Keratinocyte (primary cell): Measurements from ENCODE around the gene RNF121. TPM values are rescaled to one million over a fixed set of nuclear protein-coding genes. Genes with fewer than 3 reads are reported as not detected.
"Not testable (repeated sequence)": the region's sequence is repeated elsewhere in the genome, so short reads cannot be mapped to it uniquely, and the experiment has no call there.

Experiments used
- DNase-seq: peaks from one replicate; pipeline ENCODE4 v3.0.0-alpha.2; 2011; ENCODE audit warnings: low read depth, missing footprints, low spot score
- FAIRE-seq: peaks from 2 replicates; lab custom pipeline; 2011; peaks lifted over from hg19 to GRCh38; lab: Jason Lieb, UNC
- H2AFZ ChIP-seq: 2 replicates; pipeline ENCODE4 v1.6.0; 2012; ENCODE audit warnings: low read length, control low read depth, inconsistent platforms; ENCODE audit not compliant: control insufficient read depth
- H3K27ac ChIP-seq: 2 replicates; pipeline ENCODE4 v1.5.1; 2011; ENCODE audit warnings: low read length; ENCODE audit not compliant: control insufficient read depth, insufficient read depth
- H3K27me3 ChIP-seq: 3 replicates; pipeline ENCODE4 v1.6.0; 2011; ENCODE audit warnings: low read length; ENCODE audit not compliant: control insufficient read depth, insufficient read depth; ENCODE audit errors: extremely low read depth
- H3K36me3 ChIP-seq, 2 experiments: 2 replicates in 1 of 2; 3 replicates in 1 of 2; pipeline ENCODE4 v1.5.1; 2011; ENCODE audit warnings: low read length in 2 of 2, mild to moderate bottlenecking in 1 of 2; ENCODE audit not compliant: control insufficient read depth in 2 of 2, insufficient read depth in 2 of 2; ENCODE audit errors: extremely low read depth in 1 of 2
- H3K4me1 ChIP-seq: 3 replicates; pipeline ENCODE4 v1.5.1; 2011; ENCODE audit warnings: low read length; ENCODE audit not compliant: control insufficient read depth, insufficient read depth; ENCODE audit errors: extremely low read depth
- H3K4me2 ChIP-seq: 3 replicates; pipeline ENCODE4 v1.6.0; 2011; ENCODE audit warnings: low read depth, low read length; ENCODE audit not compliant: control insufficient read depth, insufficient read depth; ENCODE audit errors: extremely low read depth
- H3K4me3 ChIP-seq, 3 experiments: fragments of 200-600 bp in 1 of 3; sonication (generic) in 1 of 3; 2 replicates in 2 of 3; 3 replicates in 1 of 3; pipeline ENCODE4 v1.5.1; 2011 to 2016; ENCODE audit warnings: low read length in 3 of 3, mild to moderate bottlenecking in 3 of 3, control low read depth in 2 of 3, inconsistent platforms in 1 of 3, low read depth in 1 of 3, mixed read lengths in 1 of 3, mixed run types in 1 of 3, moderate library complexity in 1 of 3; ENCODE audit not compliant: control insufficient read depth in 2 of 3, insufficient read depth in 2 of 3; ENCODE audit errors: extremely low read depth in 1 of 3
- H3K79me2 ChIP-seq: 2 replicates; pipeline ENCODE4 v1.6.0; 2012; ENCODE audit warnings: low read length; ENCODE audit not compliant: control insufficient read depth, insufficient read depth
- H3K9ac ChIP-seq: 3 replicates; pipeline ENCODE4 v1.6.0; 2011; ENCODE audit warnings: low read length; ENCODE audit not compliant: control insufficient read depth, insufficient read depth; ENCODE audit errors: extremely low read depth
- H3K9me1 ChIP-seq: 3 replicates; pipeline ENCODE4 v1.6.0; 2011; ENCODE audit warnings: low read length; ENCODE audit not compliant: control insufficient read depth, insufficient read depth; ENCODE audit errors: extremely low read depth
- H3K9me3 ChIP-seq: 2 replicates; pipeline ENCODE4 v1.5.1; 2012; ENCODE audit warnings: low read depth, low read length; ENCODE audit not compliant: control insufficient read depth
- H4K20me1 ChIP-seq: 3 replicates; pipeline ENCODE4 v1.6.0; 2011; ENCODE audit warnings: low read length; ENCODE audit not compliant: control insufficient read depth, insufficient read depth; ENCODE audit errors: extremely low read depth
- EZH2 ChIP-seq: IDR thresholded peaks from one replicate; pipeline ENCODE4 v1.6.1; 2012; ENCODE audit warnings: inconsistent platforms, mild to moderate bottlenecking, low read length, moderate library complexity
- dilution Hi-C: fragments of 300-500 bp; cut with MboI; formaldehyde crosslinking; loops from one replicate; pipeline ENCODE4 v1.7.0; 2020; ENCODE audit warnings: low sequenced_read_pairs; ENCODE audit not compliant: extremely low pct_ligation_motif_present
- polyA minus RNA-seq, 3 experiments: library from RNA; depleted of rRNA, polyadenylated mRNA; stranded (reverse); fragments of >200 nt; gene quantifications; 1 replicate in 1 of 3; 2 replicates in 1 of 3; 3 replicates in 1 of 3; pipeline ENCODE4 v1.2.3, GENCODE V29; 2011
- polyA plus RNA-seq, 5 experiments: library from polyadenylated mRNA; depleted of rRNA in 3 of 5; stranded (reverse) in 3 of 5; stranded (forward) in 1 of 5; unstranded in 1 of 5; fragments of >200 nt; gene quantifications; 1 replicate in 1 of 5; 2 replicates in 3 of 5; 3 replicates in 1 of 5; pipeline versions ENCODE4 v1.2.1 to v1.2.3, GENCODE V29; 2011 to 2012; ENCODE audit warnings: missing spikeins in 2 of 5, low read depth in 1 of 5, low replicate concordance in 1 of 5
- TF ChIP-seq, protein P1 (sequence below), 3 experiments: IDR thresholded peaks in 1 of 3; conservative IDR thresholded peaks in 1 of 3; optimal IDR thresholded peaks in 1 of 3; 2 replicates in 2 of 3; 3 replicates in 1 of 3; pipeline versions ENCODE3 to v1.5.1; 2011; ENCODE audit warnings: low read length in 3 of 3, mild to moderate bottlenecking in 3 of 3, moderate library complexity in 2 of 3, control low read depth in 1 of 3, inconsistent platforms in 1 of 3; ENCODE audit not compliant: insufficient read depth in 2 of 3; ENCODE audit errors: extremely low read depth in 1 of 3

Gene RNF121
- polyA plus RNA-seq (44.0 to 52.4 TPM (median 46.4 TPM) in 3 replicates), polyA minus RNA-seq (44.4 to 70.4 TPM (median 67.2 TPM) in 3 replicates)
- polyA plus RNA-seq (2011; ENCODE audit: low read depth), result 3.6 TPM
- 19.8 and 22.8 TPM in 2 replicates for polyA plus RNA-seq (2011; cell fraction: cytosol; rRNA removed)
- polyA plus RNA-seq (2011; cell fraction: nucleus; rRNA removed), result 81.8 and 83.5 TPM in 2 replicates
- 12.6 and 33.2 TPM in 2 replicates for polyA plus RNA-seq (2012; ENCODE audit: low replicate concordance)
- 22.4 TPM for polyA minus RNA-seq (2011; cell fraction: cytosol; rRNA and poly(A)+ RNA removed)
- polyA minus RNA-seq (2011; cell fraction: nucleus; rRNA and poly(A)+ RNA removed), result 33.7 and 51.0 TPM in 2 replicates

DNA sequence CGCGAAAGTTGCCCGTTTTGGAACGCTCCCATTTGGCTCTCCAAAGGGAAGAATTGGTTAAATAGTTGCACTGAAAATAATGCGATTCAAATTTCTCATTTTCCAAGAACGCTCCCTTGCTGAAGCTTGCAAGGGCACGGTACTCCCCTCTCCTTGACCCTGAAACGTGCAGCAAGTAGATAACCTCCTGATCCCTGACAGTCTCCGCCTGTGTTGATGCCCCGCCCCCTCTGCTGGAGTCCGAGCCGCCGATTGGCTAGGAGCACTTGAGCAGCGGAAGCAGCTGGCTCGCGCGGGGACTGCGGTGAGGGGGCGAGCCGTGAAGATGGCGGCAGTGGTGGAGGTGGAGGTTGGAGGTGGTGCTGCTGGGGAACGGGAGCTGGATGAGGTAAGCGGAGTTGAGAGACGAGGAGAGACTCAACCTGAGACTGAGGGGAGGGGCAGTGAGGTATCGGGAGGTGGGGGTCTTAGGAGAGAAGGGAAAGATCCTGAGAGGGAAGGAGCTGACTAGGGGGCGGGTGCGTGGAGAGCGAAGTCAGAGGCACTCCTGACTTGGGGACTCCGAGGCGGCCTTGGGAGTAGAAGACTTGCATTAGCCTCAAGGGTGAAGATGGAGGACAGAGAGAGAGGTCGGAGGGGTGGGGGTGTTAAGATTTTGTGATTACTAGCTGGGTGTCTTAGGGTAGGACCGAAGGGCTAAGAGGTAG lies at the start of gene RNF121:
TSS of gene RNF121 (plus strand) at position 310 of the 707 bp plus-strand sequence. CDS start at position 326, 16 bp downstream.
- Histone ChIP-seq H3K27me3 (no peaks in the 10 kb centered on the region), H3K4me2 (peak within 1 kb of the TSS; percentile 93), H3K4me3 (peak within 1 kb of the TSS; percentile 78 to 99 (median 97)), H3K4me1 (peaks cover 9% of the 10 kb centered on the region), H3K9me3 (no peaks in the 10 kb centered on the region), H3K79me2 (peaks cover 55% of the 10 kb centered on the region), H3K9ac (peak within 1 kb of the TSS; percentile 82), H3K27ac (peak within 1 kb of the TSS; percentile 91), H3K9me1 (no peaks in the 10 kb centered on the region), H3K36me3 (no peaks in the 10 kb centered on the region), H2AFZ (peak within 1 kb of the TSS; percentile 87), H4K20me1 (no peaks in the 10 kb centered on the region)
- DNase-seq (peak; percentile 66), FAIRE-seq (no peak)
- TF ChIP-seq EZH2, result no peak
- TF ChIP-seq, protein P1, sequence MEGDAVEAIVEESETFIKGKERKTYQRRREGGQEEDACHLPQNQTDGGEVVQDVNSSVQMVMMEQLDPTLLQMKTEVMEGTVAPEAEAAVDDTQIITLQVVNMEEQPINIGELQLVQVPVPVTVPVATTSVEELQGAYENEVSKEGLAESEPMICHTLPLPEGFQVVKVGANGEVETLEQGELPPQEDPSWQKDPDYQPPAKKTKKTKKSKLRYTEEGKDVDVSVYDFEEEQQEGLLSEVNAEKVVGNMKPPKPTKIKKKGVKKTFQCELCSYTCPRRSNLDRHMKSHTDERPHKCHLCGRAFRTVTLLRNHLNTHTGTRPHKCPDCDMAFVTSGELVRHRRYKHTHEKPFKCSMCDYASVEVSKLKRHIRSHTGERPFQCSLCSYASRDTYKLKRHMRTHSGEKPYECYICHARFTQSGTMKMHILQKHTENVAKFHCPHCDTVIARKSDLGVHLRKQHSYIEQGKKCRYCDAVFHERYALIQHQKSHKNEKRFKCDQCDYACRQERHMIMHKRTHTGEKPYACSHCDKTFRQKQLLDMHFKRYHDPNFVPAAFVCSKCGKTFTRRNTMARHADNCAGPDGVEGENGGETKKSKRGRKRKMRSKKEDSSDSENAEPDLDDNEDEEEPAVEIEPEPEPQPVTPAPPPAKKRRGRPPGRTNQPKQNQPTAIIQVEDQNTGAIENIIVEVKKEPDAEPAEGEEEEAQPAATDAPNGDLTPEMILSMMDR (optimal IDR thresholded peaks at IDR 0.05 in 1 of 3, IDR thresholded peaks at IDR 0.05 in 1 of 3, conservative IDR thresholded peaks at IDR 0.05 in 1 of 3; ENCODE audit: extremely low read depth in 1 of 3, insufficient read depth in 2 of 3, low read length in 3 of 3), result no peak
- dilution Hi-C loops, result no loop called here

DNA sequence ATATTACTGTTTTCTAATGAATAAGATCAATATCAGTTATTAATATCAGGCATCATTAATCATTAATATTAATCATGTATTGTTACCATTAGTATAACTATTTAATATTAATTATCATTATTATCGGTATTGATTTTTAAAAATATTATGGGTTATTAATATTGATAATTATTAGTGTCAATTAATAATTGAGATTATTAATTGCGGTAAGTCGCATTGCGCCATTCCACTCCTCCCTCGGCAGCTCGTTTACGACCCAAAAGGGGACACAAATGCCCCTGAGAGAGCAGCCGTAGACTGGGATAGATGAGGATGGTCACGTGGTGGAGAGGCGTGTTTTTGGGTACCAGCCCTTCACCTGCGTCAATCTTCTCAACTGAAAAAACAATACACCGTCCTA lies 43.0 kb upstream of the RNF121 start:
- H3K9me1 ChIP-seq, H3K79me2 ChIP-seq, H2AFZ ChIP-seq, H3K27me3 ChIP-seq, H3K4me2 ChIP-seq, FAIRE-seq, H3K9ac ChIP-seq, H3K27ac ChIP-seq, DNase-seq, H3K36me3 ChIP-seq, H4K20me1 ChIP-seq, H3K4me1 ChIP-seq, dilution Hi-C loops, H3K9me3 ChIP-seq, H3K4me3 ChIP-seq: not testable (repeated sequence)

DNA sequence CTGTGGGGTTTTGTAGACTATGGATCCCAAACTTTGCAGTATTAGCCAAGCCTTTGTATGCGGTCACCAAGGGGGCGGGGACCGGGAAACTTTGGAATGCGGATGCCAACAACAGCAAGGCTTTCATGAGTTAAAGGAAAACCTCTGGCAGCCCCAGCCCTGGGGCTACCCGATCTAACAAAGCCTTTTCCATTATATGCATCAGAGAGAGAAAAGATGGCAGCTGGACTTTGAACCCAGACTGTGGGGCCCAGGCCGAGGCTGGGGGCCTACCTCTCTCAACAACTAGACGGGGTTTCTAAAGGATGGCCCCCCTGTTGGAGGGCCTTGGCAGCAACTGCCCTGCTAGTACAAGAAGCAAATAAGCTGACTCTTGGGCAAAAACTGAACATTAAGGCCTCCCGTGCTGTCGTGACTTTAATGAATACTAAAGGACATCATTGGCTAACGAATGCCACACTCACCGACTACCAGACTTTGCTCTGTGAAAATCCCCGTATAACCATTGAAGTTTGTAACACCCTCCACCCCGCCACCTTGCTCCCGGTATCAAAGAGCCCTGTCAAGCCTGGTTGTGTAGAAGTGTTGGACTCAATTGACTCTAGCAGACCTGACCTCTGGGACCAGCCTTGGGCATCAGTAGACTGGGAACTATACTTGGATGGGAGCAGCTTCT lies 40.4 kb upstream of the RNF121 start:
- dilution Hi-C loops, H3K9me3 ChIP-seq, H3K4me1 ChIP-seq, H3K36me3 ChIP-seq, H3K27ac ChIP-seq, H3K9ac ChIP-seq, H2AFZ ChIP-seq, H3K27me3 ChIP-seq, H3K79me2 ChIP-seq, DNase-seq, H3K4me2 ChIP-seq, H4K20me1 ChIP-seq, H3K9me1 ChIP-seq, FAIRE-seq, H3K4me3 ChIP-seq: not testable (repeated sequence)

DNA sequence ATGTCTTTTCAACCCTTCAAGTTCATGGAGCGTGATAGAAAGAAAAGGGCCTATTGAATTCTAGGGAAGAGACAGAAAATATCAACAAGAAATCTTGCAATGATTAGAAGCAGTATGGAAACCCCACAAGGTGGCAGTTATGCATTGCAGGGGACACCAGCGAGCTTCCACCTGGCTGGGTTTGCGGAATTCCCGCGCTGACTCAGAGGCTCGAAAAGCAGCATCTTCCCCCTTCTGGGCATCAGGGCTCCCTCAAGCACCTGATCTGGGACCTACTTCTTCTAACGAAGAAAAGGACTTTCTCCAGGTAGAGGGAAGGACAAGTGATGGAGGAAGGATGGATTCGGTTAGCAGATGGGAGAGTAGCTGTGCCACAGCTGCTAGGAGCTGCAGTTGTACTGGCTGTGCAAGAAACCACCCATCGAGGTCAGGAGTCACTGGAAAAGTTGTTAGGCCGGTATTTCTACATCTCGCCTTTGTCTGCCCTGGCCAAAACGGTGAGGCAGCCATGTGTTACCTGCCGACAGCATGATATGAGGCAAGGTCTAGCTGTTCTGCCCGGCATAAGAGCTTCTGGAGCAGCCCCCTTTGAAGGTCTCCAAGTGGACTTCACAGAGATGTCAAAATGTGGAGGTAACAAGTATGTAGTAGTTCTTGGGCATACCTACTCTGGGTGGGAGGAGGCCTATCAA lies 39.5 kb upstream of the RNF121 start:
- H3K79me2 ChIP-seq, dilution Hi-C loops, H3K9me1 ChIP-seq, H3K4me1 ChIP-seq, H3K27me3 ChIP-seq, H3K4me2 ChIP-seq, H3K9ac ChIP-seq, FAIRE-seq, H3K27ac ChIP-seq, H3K4me3 ChIP-seq, H3K36me3 ChIP-seq, H3K9me3 ChIP-seq, H4K20me1 ChIP-seq, DNase-seq, H2AFZ ChIP-seq: not testable (repeated sequence)
